HUES64 (cell line): ENCODE results near the gene CST7.

Experiments used
- H3K27ac ChIP-seq: 2 replicates; pipeline ENCODE4 v1.7.0; 2013; ENCODE audit warnings: low read depth, low read length, inconsistent platforms
- H3K27me3 ChIP-seq: 2 replicates; pipeline ENCODE4 v1.6.1; 2013; ENCODE audit warnings: mild to moderate bottlenecking, low read length; ENCODE audit not compliant: insufficient read depth
- H3K36me3 ChIP-seq: 2 replicates; pipeline ENCODE4 v1.6.1; 2013; ENCODE audit warnings: mild to moderate bottlenecking, low read length; ENCODE audit not compliant: insufficient read depth
- H3K4me1 ChIP-seq: 2 replicates; pipeline ENCODE4 v1.6.1; 2013; ENCODE audit warnings: mild to moderate bottlenecking, low read length, moderate library complexity; ENCODE audit not compliant: insufficient read depth
- H3K4me3 ChIP-seq: 2 replicates; pipeline ENCODE4 v1.5.1; 2013; ENCODE audit warnings: mild to moderate bottlenecking, low read length, moderate library complexity
- H3K9ac ChIP-seq: 2 replicates; pipeline ENCODE4 v1.6.1; 2013; ENCODE audit warnings: mild to moderate bottlenecking, low read depth, low read length
- H3K9me3 ChIP-seq: 2 replicates; pipeline ENCODE4 v1.6.1; 2013; ENCODE audit warnings: low read depth, low read length; ENCODE audit not compliant: insufficient read depth
- WGBS: fragments of 150-250, 120-280 bp; methylation state at CpG from one replicate; pipeline ENCODE4 v1.1.7; 2013; ENCODE audit warnings: missing lambda C conversion rate; 5-methylcytosine and 5-hydroxymethylcytosine counted together

CST7 gene

GRCh38 chr20:24959591-24960301, 10.7 kb downstream of the CST7 start:
- Histone ChIP-seq H3K36me3 (peaks cover 58% of the 10 kb centered on the region), H3K9me3 (no peaks in the 10 kb centered on the region), H3K9ac (no peak overlapping the region), H3K27ac (no peak overlapping the region), H3K4me1 (no peaks in the 10 kb centered on the region), H3K4me3 (no peak overlapping the region), H3K27me3 (no peaks in the 10 kb centered on the region)
- 91% methylated on average over 14 of the region's 14 CpGs for WGBS

GRCh38 chr20:24960302-24960801, 11.3 kb downstream of the CST7 start:
- Histone ChIP-seq H3K27me3 (no peaks in the 10 kb centered on the region), H3K27ac (no peak overlapping the region), H3K4me1 (no peaks in the 10 kb centered on the region), H3K9me3 (no peaks in the 10 kb centered on the region), H3K36me3 (peaks cover 62% of the 10 kb centered on the region), H3K9ac (no peak overlapping the region), H3K4me3 (no peak overlapping the region)
- 94% methylated on average over 10 of the region's 10 CpGs for WGBS

- H3K4me1 ChIP-seq = no peaks in the 10 kb centered on the region
- no peaks in the 10 kb centered on the region for H3K27me3 ChIP-seq
- H3K4me3 ChIP-seq = no peak overlapping the region
- WGBS = 84% methylated on average over 2 of the region's 2 CpGs
- H3K9me3 ChIP-seq = no peaks in the 10 kb centered on the region
- no peak overlapping the region for H3K9ac ChIP-seq
- H3K36me3 ChIP-seq = peaks cover 66% of the 10 kb centered on the region
- H3K27ac ChIP-seq = no peak overlapping the region
Observed at GRCh38 chr20:24960861-24961260, 11.8 kb downstream of the CST7 start.

- 88% methylated on average over 20 of the region's 20 CpGs for WGBS
- Histone ChIP-seq H3K27ac (no peak overlapping the region), H3K9me3 (no peaks in the 10 kb centered on the region), H3K36me3 (peaks cover 69% of the 10 kb centered on the region), H3K4me3 (no peak overlapping the region), H3K4me1 (no peaks in the 10 kb centered on the region), H3K27me3 (no peaks in the 10 kb centered on the region), H3K9ac (no peak overlapping the region)
Observed at GRCh38 chr20:24961384-24962181, 12.5 kb downstream of the CST7 start.

GRCh38 chr20:24962182-24962492, 13.1 kb downstream of the CST7 start:
- Histone ChIP-seq H3K4me3 (no peak overlapping the region), H3K4me1 (no peaks in the 10 kb centered on the region), H3K36me3 (peaks cover 70% of the 10 kb centered on the region), H3K27me3 (no peaks in the 10 kb centered on the region), H3K9me3 (no peaks in the 10 kb centered on the region), H3K27ac (no peak overlapping the region), H3K9ac (no peak overlapping the region)
- WGBS = 95% methylated on average over 2 of the region's 2 CpGs

- Histone ChIP-seq H3K36me3 (peaks cover 74% of the 10 kb centered on the region), H3K4me3 (no peak overlapping the region), H3K9ac (no peak overlapping the region), H3K27me3 (no peaks in the 10 kb centered on the region), H3K9me3 (no peaks in the 10 kb centered on the region), H3K4me1 (no peaks in the 10 kb centered on the region), H3K27ac (no peak overlapping the region)
- whole genome bisulfite sequencing = 95% methylated on average over 6 of the region's 6 CpGs
Observed at GRCh38 chr20:24962510-24962909, 13.4 kb downstream of the CST7 start.

GRCh38 chr20:24963672-24964505, 14.8 kb downstream of the CST7 start:
- Histone ChIP-seq H3K4me3 (no peak overlapping the region), H3K27ac (no peak overlapping the region), H3K4me1 (no peaks in the 10 kb centered on the region), H3K27me3 (no peaks in the 10 kb centered on the region), H3K36me3 (peaks cover 77% of the 10 kb centered on the region), H3K9ac (no peak overlapping the region), H3K9me3 (no peaks in the 10 kb centered on the region)
- WGBS = 95% methylated on average over 21 of the region's 21 CpGs

- peaks cover 78% of the 10 kb centered on the region for H3K36me3 ChIP-seq
- WGBS = 95% methylated on average over 9 of the region's 9 CpGs
- H3K9ac ChIP-seq = no peak overlapping the region
- no peaks in the 10 kb centered on the region for H3K27me3 ChIP-seq
- H3K9me3 ChIP-seq = no peaks in the 10 kb centered on the region
- no peak overlapping the region for H3K27ac ChIP-seq
- H3K4me1 ChIP-seq = no peaks in the 10 kb centered on the region
- H3K4me3 ChIP-seq = no peak overlapping the region
Observed at GRCh38 chr20:24964506-24964840, 15.4 kb downstream of the CST7 start.

- H3K27ac ChIP-seq = no peak overlapping the region
- H3K9me3 ChIP-seq = no peaks in the 10 kb centered on the region
- peaks cover 87% of the 10 kb centered on the region for H3K36me3 ChIP-seq
- 93% methylated on average over 7 of the region's 7 CpGs for WGBS
- no peak overlapping the region for H3K4me3 ChIP-seq
- H3K27me3 ChIP-seq = no peaks in the 10 kb centered on the region
- no peaks in the 10 kb centered on the region for H3K4me1 ChIP-seq
- H3K9ac ChIP-seq = no peak overlapping the region
Observed at GRCh38 chr20:24965065-24965919, 16.2 kb downstream of the CST7 start.

GRCh38 chr20:24966317-24967012, 17.4 kb downstream of the CST7 start:
- Histone ChIP-seq H3K4me1 (no peaks in the 10 kb centered on the region), H3K27ac (no peak overlapping the region), H3K36me3 (peaks cover 86% of the 10 kb centered on the region), H3K27me3 (no peaks in the 10 kb centered on the region), H3K9me3 (no peaks in the 10 kb centered on the region), H3K9ac (no peak overlapping the region), H3K4me3 (no peak overlapping the region)
- WGBS = 96% methylated on average over 15 of the region's 15 CpGs
